Left kidney (tissue), 2 donors: ENCODE results near the gene RBMS3. TPM values are rescaled to one million over a fixed set of nuclear protein-coding genes. Genes with fewer than 3 reads are reported as not detected.
"Not testable (repeated sequence)": the region's sequence is repeated elsewhere in the genome, so short reads cannot be mapped to it uniquely, and the experiment has no call there.

Experiments used
- DNase-seq: peaks from one replicate; pipeline ENCODE4 v3.0.0-alpha.2; 2013
- polyA plus RNA-seq: library from polyadenylated mRNA; unstranded; fragments of 120-200 nt; gene quantifications from one replicate; pipeline ENCODE4 v1.2.1, GENCODE V29; 2013; ENCODE audit not compliant: insufficient read length

The RBMS3 gene
- polyA plus RNA-seq, 1 donor: 15.4 TPM

- no peak for DNase-seq
These were observed 148.3 kb downstream of the RBMS3 start for GRCh38 chr3:29429055-29429679.

GRCh38 chr3:29430558-29430971, 149.7 kb downstream of the RBMS3 start:
- DNase-seq: no peak

- DNase-seq: no peak
These were observed 155.9 kb downstream of the RBMS3 start for GRCh38 chr3:29436612-29437323.

GRCh38 chr3:29438580-29438979, 157.7 kb downstream of the RBMS3 start:
- DNase-seq: no peak

GRCh38 chr3:29440413-29441305, 159.8 kb downstream of the RBMS3 start:
- DNase-seq: peak; percentile 55

GRCh38 chr3:29441422-29441821, 160.6 kb downstream of the RBMS3 start:
- no peak for DNase-seq

- DNase-seq: no peak
These were observed 167.2 kb downstream of the RBMS3 start for GRCh38 chr3:29447946-29448627.

GRCh38 chr3:29451920-29452319, 171.0 kb downstream of the RBMS3 start:
- DNase-seq: no peak

GRCh38 chr3:29452934-29453283, 172.0 kb downstream of the RBMS3 start:
- no peak for DNase-seq

GRCh38 chr3:29453284-29454001, 172.6 kb downstream of the RBMS3 start:
- no peak for DNase-seq

- no peak for DNase-seq
These were observed 173.3 kb downstream of the RBMS3 start for GRCh38 chr3:29454161-29454611.

GRCh38 chr3:29456901-29457300, 176.0 kb downstream of the RBMS3 start:
- DNase-seq: no peak

- DNase-seq: no peak
These were observed 182.4 kb downstream of the RBMS3 start for GRCh38 chr3:29463304-29463703.

- no peak for DNase-seq
These were observed 185.0 kb downstream of the RBMS3 start for GRCh38 chr3:29465836-29466235.

GRCh38 chr3:29466442-29466841, 185.6 kb downstream of the RBMS3 start:
- no peak for DNase-seq

GRCh38 chr3:29468187-29468586, 187.3 kb downstream of the RBMS3 start:
- DNase-seq: no peak

- not testable (repeated sequence) for DNase-seq
These were observed 192.8 kb downstream of the RBMS3 start for GRCh38 chr3:29473481-29474170.

GRCh38 chr3:29475305-29475840, 194.5 kb downstream of the RBMS3 start:
- no peak for DNase-seq

GRCh38 chr3:29475854-29476253, 195.0 kb downstream of the RBMS3 start:
- DNase-seq: no peak

- DNase-seq: no peak
These were observed 197.7 kb downstream of the RBMS3 start for GRCh38 chr3:29478611-29479010.

- no peak for DNase-seq
These were observed 200.4 kb downstream of the RBMS3 start for GRCh38 chr3:29481249-29481648.
